Activated CD4-positive, alpha-beta T cell treated with anti-CD3 and anti-CD28 coated beads, Interleukin-2, amount 50 U/mL, for 48 hours (primary cell): ENCODE measurements around the gene ARMC9.
"Not testable (repeated sequence)": the region's sequence is repeated elsewhere in the genome, so short reads cannot be mapped to it uniquely, and the experiment has no call there.

Experiments used
- DNase-seq, 2 experiments: peaks; one replicate each; pipeline ENCODE4 v3.0.0-alpha.2; 2020

ARMC9 gene

DNA sequence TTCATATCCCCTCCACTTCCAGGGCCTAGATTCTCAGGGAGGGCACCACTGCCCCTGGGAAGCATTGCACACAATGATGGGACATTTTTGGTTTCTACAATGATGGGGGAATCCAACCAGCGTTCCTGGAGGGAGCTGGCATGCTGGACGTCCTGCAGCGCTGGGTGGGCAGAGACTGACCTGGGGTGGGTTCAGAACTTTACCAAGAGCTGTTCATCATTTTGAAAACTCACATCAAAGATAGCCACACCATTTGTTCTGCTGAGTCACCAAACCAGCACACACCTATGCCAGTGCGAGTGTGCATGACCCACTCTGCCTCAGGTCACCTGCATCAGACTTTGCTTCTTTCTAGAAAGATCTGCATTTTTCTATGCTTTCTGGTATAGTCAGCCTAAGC, 14.1 kb upstream of the ARMC9 start:
- DNase-seq: no peak

DNA sequence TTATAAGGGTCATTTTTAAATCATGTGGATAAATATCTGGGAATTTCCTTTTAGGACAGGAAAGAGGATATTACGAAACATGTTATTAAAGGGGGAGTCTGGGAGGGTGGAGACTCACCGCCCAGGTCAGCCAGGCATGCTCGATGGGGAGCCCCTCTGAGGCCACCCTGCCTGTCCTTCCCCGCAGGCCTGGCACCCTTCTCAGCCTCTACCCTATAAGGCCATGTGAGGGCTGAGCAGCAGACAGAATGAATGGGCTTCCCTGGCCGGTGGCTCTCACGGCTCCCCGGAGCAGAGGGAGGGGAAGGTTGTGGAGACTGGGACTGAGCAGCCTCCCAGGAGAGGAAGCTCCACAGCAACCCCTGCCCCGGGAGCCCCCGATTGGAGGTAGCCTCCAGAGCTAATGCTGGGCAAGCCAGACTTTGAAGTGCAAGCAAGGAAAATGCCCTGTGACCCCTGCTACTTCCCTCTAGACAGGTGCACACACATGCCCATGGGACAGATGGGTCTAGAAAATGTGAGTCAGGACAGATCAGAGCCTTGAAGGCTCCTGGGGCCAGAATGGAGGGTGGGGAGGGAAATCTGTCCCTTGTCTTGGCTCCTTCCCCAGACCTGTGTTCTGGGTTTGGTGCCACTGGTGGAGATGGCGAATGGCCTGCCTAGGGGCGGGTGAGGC, 13.2 kb upstream of the ARMC9 start:
- DNase-seq: no peak

DNA sequence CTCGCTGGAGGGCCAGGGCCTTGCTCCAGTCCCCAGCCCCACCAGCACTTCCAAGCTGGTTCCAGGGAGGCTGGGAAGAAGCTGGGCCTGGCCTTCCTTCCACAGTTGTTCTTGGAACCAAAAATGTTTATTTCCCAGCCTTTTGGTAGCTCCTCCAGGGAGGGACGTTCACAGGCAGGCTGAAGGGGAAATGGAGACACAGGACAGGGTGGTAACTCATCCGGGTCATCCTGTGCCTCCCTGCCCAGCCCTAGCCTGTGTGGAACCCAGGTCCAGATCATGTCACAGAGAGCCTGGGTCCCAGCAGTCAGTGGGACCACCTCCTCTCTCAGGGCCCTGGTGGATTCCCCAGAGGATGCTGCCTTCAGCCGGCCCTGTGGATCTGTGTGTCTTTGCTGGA, 12.5 kb upstream of the ARMC9 start:
- DNase-seq: no peak

DNA sequence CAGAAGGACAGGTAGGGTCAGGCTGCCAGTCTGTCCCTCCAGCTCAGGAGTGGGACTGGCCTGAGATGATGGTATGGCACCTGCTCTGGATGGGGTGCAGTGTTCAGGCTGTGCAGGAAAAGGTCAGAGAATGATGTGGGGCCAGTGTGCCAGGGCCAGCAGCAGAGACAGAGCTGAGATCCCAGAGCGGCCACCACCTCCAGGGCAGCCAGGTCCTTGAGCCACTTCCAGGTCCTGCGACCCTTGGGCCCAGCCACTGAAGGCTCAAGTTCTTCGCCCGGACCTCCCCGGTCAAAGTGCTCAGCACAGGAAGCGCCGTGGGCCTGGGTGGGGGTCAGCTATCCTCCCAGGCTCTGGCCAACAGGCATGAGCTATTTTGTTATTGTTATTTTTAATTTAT, 12.1 kb upstream of the ARMC9 start:
- DNase-seq: no peak

DNA sequence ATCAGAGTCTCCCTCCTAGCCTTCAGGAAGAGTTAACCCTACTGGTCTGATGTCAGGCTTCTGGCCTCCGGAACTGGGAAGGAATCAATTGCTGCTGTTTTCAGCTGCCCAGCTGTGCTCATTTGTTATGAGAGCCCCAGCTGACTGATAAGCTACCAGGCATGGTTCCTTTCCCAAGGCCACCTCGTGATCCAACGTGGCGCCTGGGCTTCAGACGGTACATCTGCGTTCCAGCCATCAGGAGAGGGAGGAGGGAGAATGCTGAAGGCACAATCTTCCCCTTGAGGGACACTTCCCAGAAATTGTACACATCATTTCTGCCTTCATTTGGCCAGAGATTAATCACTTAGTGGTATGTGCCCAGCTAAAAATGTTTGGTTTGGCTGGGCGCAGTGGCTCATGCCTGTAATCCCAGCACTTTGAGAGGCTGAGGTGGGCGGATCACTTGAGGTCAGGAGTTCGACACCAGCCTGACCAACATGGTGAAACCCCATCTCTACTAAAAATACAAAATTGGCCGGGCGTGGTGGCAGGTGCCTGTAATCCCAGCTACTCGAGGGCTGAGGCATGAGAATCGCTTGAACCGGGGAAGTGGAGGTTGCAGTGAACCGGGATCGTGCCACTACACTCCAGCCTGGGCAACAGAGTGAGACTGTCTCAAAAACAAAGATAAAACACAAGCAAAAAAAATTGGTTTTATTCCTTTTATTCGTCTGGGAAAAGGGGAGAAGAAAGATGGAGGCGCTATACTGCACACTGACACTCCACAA, 10.5 kb upstream of the ARMC9 start:
- no peak for DNase-seq

DNA sequence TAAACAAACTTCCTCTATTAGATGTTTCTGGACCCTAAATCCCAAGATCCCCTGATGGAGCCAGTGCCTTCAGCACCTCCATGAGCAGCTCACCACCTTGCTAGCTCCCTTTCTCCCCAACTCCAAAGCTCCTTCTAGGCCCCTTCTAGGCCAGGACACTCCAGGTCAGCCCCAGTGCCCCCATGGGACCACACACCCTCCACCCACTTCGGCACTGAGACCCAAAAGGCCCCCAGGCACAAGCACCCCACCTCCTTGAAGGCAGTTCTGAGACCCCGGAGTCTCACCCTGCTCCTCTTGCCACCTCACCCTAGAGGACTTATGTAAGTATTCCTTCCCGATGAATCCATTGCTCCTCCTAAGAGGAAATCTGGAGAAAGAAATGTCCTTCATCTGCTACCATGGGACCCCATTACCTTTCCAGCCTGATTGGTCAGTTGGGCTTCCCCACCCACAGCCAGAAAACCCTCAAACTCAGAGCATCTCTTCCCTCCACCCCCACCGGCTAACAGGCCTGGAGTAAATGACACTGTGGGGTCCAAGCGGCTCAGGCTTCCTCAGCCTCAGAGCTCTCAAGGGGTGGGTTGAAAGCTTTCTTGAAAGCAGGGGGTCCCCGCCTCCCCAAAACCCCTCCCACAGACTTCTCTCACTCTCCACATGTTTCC, 9.8 kb upstream of the ARMC9 start:
- no peak for DNase-seq

DNA sequence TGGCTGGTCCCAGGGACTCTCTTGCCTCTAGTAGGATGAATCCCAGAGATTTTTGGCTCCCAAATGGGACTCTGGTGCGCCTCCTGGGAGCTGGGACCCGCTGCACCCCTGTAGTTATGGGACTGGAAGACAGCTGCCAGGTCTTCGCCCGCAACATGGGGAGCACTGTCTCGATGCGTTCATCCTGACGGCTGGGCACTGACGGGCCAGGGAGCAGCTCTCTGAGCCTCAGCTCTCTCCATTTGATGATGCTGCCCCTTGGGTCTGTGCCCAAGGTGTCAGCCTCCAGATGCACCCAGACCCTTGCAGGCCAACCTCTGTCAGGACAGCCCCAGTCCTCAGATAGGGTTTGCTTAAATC, 9.3 kb upstream of the ARMC9 start:
- DNase-seq: no peak

DNA sequence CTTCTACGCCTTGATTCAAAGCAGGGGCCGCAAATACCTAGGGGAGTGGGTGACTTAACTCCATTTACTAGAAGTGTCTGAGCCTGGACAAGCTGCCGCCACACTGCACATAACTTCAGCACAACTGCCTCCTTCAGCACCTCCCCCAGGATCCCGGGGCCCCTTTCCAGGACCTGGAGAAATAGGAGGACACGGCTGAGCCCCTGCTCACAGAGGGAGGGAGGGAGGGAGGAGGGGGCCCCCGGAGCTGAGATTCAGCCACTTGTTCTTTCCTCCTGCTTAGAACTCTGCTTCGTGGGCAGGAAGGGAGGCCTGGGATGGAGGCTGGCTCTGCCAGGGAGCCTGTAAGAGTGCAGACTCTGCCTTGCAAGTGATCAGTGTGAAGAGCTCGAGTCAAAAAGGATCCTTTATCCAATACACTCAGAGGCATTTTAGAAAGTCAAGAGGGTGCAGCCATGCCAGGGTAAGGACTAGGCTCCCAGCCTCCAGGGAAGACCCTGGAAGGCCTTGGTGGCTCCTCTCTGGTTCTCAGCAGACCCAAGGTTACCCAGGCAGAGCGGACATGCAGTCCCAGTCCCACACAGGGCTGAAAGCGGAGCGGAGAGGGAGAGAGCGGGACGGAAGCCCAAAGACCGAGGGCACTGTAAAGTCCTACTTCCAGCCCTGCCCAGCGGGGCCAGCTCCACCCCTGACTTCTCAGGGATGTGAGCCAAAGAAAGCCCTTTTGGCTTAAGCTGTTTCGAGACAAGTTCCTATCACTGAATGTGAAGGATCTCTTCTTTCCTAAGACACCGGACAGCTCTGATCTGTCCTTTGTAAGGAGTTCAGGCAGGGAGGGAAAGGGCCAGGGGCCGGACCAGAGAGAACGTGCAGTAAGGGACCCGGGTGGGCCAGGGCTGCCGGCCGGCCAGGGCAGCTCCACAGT, 8.6 kb upstream of the ARMC9 start:
- DNase-seq: no peak

DNA sequence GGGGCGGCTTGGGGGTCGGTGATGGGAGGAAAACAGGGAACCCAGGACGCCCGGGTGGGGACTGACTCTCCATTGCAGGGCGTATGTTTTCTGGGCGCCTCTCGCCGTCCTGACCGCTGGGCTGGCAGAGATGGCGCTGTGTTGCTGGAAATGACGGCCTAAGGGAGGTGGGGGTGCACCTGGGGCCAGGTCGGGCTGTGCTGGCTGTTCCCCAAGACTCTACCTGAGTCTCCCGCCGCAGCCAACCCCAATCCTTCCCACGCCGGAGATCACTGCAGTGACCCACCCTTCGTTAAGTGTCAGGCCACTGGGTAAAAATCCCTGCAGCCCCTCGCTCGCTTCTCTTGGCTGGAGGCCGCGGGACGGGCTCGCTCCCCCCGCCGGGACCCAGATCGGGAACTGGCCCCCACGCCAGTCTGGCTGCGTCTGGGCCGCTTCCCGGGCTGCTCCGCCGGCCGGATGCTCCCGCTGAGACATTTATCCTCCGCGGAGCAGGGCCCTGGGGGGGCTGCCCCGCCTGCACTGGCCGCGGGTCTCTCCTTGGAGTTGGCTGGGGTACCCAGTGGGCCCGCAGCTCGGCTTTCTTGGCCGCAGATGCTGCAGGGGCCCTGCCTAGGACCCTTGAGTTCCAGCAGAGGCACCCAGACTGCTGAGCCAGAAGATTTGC, 7.8 kb upstream of the ARMC9 start:
- no peak for DNase-seq

DNA sequence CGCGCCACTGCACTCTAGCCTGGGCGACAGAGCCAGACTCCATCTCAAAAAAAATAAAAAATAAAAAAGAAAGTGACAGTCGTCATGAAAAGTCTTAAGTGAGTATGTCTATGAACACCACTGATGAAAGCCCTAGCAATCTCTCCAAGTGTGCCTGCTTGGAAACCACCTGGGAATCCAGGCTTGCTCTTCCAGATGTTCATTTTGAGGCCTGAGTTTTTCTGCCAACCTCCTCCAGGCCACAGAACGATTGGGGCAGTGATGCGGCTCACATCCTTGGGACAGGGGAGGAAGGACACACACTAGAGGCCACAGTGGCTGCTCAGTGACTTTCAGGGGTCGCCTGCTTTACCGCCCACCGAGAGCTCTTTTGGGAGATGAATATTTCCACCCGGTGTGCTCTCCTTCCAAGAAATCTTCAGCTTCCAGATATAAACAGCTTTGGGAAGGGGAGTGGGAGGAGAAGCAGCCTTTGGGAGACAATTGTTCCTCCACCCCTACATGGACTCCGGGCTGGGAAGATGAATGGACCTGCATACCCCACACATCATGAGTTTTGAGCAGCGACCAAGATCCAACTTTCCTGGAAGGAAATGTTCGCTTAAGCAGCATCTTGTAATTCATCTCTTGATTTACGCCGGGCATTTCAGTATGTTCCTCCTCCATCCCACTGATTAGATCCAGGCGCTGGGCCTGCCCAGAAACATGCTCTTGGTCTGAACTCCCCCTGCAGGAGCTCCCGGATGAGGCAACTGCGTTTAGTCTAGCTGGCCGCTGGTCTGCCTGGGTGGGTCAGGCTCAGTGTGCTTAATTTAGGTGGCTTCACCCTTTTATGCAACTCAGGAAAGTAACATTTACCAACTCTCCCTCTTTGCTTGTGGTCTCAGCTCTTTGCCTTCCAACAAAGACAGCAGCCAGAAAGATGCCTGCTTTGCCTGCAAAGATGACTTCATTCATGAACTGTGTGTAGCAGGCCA, 6.2 kb upstream of the ARMC9 start:
- DNase-seq: no peak

DNA sequence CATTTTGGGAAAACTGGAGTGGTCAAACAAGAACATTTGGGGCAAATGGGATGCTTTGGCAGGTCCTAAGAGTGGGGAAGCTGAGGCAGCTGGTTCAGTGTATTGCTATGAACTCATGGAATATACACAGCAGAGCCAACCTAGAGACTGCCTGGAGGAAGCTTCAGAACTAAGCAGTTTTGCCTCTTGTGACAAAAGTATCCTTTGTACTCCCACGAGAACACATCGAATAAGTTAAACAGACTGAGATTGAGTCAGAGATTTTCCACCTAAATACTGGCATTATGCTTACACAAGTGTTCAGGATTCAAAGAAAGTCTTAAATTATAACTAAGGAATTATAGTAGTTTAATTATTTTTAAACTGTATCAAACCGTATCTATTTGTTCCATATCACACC, 5.2 kb upstream of the ARMC9 start:
- DNase-seq: no peak

DNA sequence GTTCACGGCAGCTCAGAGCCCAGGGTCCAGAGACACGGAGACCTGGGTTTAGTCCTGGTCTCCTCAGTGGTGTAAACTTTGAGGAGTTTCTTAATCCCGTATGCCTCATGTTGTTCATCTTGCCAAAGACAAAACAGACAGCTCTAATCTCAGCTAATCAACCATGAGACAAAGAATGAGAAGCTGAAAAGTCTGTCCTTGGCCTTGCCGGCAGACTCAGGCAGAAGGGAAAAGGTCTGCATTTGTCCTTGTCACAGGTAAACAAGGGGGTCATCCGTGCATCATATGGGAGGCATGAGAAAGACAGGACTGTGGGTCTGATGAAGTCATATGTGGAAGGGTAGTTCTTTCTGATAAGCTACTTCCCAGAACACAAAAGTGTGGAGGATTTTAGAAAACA, 1.8 kb upstream of the ARMC9 start:
- no peak for DNase-seq

DNA sequence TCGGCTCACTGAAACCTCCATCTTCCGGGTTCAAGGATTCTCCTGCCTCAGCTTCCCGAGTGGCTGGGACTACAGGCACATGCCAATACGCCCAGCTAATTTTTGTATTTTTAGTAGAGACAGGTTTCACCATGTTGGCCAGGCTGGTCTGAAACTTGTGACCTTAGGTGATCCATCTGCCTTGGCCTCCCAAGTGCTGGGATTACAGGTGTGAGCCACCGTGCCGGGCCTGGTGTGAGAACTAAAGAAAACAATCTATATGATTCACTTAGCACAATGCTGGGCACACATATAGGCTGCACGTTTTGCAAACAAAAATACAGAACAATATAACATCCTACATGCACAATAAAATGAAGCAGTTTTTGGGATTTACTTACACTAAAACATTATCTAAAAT, 1.2 kb upstream of the ARMC9 start:
- not testable (repeated sequence) for DNase-seq

DNA sequence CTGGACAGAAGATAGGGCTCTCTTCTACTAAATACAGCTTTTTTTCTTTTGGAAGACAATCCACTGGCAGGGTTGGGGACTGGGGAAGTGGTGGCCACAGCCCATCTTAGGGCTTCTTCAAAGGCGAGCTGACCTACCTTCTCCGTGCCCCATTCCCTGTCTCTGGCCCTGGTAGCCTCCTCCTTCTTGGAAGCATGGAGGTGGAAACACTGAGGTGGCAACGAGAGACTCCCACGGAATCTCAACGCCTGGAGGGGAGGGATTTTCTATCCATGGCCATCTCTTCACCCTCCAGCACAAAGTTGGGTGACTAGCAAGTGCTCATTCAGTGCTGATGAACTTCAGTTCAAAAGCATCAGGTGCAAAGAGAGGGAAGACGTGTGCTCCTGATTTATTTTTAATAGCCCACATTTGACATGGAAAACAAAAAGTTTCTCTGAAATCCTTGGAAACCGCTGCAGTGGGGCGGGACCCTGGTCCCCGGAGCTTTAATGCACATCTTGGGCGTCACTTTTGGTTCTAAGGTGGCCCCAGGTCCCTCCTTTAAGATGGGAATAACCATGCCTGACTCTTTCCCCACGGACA, 633 bp upstream of the ARMC9 start:
- DNase-seq: no peak

DNA sequence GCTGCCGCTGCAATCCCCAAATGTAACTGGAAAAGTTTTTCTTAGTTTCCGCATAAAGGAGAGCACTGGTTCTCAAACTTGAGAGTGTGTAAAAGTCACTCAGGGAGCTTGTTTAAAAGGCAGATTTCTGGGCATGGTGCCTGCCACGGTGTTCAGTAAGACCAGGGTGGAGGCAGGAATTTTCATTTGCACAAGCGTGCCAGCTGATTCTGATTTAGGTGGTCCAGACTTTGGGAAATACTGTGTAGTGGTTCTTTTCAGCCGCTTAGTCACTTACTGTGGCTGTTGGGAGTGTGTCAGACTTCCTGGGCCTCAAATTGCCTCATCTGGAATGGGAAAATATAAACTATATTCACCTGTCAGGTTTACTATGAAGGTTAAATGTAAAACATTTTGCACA, 788 bp downstream of the ARMC9 start:
- DNase-seq: no peak

DNA sequence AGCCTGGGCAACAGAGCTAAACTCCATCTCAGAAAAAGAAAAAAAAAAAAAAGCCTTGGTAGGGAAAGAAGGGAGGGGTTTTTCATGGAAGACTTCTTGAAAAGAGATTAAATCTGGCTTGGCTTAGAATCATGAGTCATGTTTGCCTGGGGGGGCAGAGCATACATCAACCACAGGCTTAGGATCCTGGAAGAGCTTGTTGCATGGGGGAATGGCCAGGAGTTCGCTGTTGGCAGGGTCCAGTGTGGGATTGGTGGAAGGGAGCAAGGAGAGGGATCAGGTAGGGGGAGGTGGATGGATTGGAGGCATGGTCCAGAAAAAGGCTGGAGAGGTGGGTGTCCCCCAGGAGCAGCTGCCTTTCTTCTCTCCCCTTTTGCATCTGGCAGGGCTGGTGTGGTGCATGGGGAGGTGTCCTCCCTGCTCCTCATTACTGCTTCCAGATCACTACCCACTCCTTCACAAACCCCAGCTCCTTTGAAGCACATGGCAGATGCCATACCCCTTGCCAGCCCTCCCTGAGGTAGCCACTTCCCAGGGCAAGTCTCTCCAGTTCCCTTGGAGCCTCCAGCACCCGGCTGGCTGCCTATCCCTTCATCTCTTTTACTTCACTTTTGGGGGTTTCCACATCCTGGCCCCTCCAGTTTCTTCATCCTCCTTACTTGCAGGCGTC, 2.5 kb downstream of the ARMC9 start:
- DNase-seq: no peak

DNA sequence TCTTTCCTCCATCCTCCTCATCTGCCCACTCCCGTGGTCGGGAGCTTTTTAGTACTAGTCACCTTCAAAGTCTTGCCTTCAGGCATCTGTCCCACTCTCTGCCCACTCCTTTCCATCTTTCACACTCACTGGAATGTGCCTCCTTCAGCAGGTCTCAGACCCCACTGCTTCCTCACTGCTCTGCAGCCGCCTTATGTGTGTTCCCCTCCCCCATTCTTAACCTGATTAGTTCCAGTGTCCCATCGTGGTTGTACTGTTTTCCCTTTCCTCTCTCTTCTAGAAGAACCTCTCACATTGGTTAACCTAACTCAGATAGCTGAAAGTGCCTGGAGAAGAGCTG, 3.0 kb downstream of the ARMC9 start:
- DNase-seq: no peak

DNA sequence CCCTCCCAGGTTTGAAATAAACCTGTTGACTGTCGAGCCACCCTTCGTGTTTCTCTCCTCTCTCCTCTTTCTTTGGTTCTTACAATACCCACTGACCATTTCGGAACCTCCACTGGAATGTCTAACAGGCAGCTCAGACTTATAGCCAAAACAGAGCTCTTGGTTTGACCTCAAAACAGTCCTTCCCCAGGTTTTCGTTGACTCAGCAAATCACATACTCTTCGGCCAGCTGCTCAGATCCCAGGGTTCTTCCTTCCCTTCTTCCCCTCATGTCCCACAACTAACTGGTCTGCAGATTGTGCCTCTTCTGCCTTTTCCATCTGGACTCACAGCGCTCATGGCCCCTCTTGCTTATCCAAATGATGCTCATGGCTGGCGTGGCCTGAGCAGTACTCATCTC, 4.7 kb downstream of the ARMC9 start:
- DNase-seq: no peak

DNA sequence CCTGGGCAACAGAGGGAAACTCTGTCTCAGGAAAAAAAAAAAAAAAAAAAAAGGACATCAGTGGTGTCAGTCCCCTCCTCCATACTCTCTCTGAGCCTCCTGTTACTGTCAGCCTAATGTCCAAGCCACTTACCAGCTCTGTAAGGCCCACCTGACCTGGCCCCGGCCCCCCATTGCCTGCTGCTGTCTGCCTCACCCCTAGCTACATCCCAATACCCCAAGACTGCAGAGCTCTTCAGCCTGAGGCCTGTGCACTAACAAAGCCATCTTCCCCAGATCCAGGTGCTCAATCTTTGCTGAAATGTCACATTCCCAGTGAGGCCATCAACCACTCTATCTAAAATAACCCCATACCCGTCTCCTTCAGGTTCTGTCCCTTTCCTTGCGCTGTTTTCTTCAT, 5.7 kb downstream of the ARMC9 start:
- no peak for DNase-seq

DNA sequence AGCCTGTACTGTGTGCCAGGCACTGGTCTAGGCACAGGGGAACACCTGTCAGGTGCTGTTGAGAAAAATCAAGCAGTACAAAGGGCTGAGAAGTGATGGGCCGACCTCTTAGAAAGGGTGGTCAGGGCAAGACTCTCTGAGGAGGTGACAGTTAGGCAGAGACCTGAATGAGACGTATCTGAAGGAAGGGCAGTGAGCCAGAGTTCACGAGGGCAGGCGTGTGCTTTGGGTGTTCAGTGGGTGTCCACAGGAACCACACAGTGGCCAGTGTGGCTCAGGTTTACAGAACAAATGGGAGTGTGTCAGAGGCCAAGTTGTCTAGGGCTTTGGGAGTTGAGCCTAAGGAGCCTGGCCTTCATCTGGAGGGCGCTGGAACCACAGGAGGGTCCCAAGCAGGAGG, 6.2 kb downstream of the ARMC9 start:
- no peak for DNase-seq

DNA sequence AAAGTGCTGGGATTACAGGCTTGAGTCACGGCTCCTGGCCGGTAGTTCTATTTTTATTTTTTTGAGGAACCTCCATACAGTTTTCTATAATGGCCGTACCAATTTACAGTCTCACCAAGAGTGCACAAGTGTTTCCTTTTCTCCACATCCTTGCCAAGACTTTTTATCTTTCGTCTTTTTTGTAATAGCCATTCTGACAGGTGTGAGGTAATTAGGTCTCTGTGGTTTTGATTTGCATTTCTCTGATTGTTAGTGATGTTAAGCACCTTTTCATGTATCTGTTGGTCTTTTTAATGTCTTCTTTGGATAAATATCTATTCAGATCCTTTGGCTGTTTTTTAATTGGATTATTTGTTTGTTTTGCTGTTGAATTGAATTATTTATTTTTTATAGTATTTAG, 9.3 kb downstream of the ARMC9 start:
- no peak for DNase-seq
